ENCODE data around the gene KRT28.

- TF ChIP-seq POLR2A (IDR thresholded peaks at IDR 0.05) = no peak
- no peak for TF ChIP-seq CTCF (IDR thresholded peaks at IDR 0.05)
Observed at GRCh38 chr17:40817103-40817682, 17.4 kb upstream of the KRT28 start.
